GM12878 (cell line): ENCODE measurements around the gene CTXND1. TPM values are rescaled to one million over a fixed set of nuclear protein-coding genes. Genes with fewer than 3 reads are reported as not detected.

ENCODE experiments used
- ATAC-seq: fragments of 200-7000 bp; cut with Tn5 transposase; 3 replicates; pipeline ENCODE4 v1.9.1; 2020; ENCODE audit warnings: mild to moderate bottlenecking, moderate library complexity
- BruUV-seq: library from RNA; stranded (reverse); fragments of 400-500 nt; replicated peaks from 2 replicates; lab custom pipeline; 2021; lab: Mats Ljungman, UMichigan
- CTCF ChIA-PET: fragments of 300-600 bp; sonication (Branson Sonifier 250); formaldehyde crosslinking; extraction: SDS; loops from one replicate; lab custom pipeline; 2021; ENCODE audit warnings: inconsistent platforms; lab: Yijun Ruan, JAX
- POLR2A ChIA-PET: fragments of 350-600 bp; formaldehyde crosslinking; extraction: SDS; loops from one replicate; lab custom pipeline; 2021; ENCODE audit warnings: inconsistent platforms; lab: Charles Lee
- RAD21 ChIA-PET: fragments of 300-600 bp; sonication (Branson Sonifier 250); formaldehyde crosslinking; loops from one replicate; lab custom pipeline; 2023; ENCODE audit warnings: antibody characterized with exemption; ENCODE audit not compliant: unreplicated experiment; lab: Charles Lee
- SMC1A ChIA-PET: fragments of 300-600 bp; sonication (Branson Sonifier 250); formaldehyde crosslinking; loops from one replicate; lab custom pipeline; 2023; ENCODE audit not compliant: unreplicated experiment, uncharacterized antibody; lab: Charles Lee
- DNase-seq: peaks from one replicate; pipeline ENCODE4 v3.0.0-alpha.2; 2011; ENCODE audit warnings: low read depth, low spot score
- FAIRE-seq: peaks from 3 replicates; lab custom pipeline; 2011; peaks lifted over from hg19 to GRCh38; lab: Jason Lieb, UNC
- H2AFZ ChIP-seq: 2 replicates; pipeline ENCODE4 v1.6.0; 2011; ENCODE audit warnings: low read depth, low read length, control low read depth; ENCODE audit not compliant: control insufficient read depth
- H3K27ac ChIP-seq: 2 replicates; pipeline ENCODE4 v1.5.1; 2011; ENCODE audit warnings: control low read depth; ENCODE audit not compliant: control insufficient read depth, insufficient read depth
- H3K27me3 ChIP-seq, 2 experiments: replicated peaks in 1 of 2; 2 replicates each; pipeline versions ENCODE4 v1.6.0 to v1.6.1; 2011; ENCODE audit warnings: low read length in 1 of 2; ENCODE audit not compliant: control insufficient read depth in 2 of 2, insufficient read depth in 2 of 2
- H3K36me3 ChIP-seq, 2 experiments: 2 replicates each; pipeline ENCODE4 v1.5.1; 2011; ENCODE audit warnings: low read length in 1 of 2; ENCODE audit not compliant: control insufficient read depth in 2 of 2, insufficient read depth in 2 of 2
- H3K4me1 ChIP-seq: 2 replicates; pipeline ENCODE4 v1.6.1; 2011; ENCODE audit warnings: mild to moderate bottlenecking, low read length, moderate library complexity, mixed read lengths; ENCODE audit not compliant: control insufficient read depth, insufficient read depth
- H3K4me2 ChIP-seq: 2 replicates; pipeline ENCODE4 v1.6.0; 2011; ENCODE audit warnings: control low read depth; ENCODE audit not compliant: control insufficient read depth, insufficient read depth
- H3K4me3 ChIP-seq: fragments of 200-600 bp; sonication (generic); 2 replicates; pipeline ENCODE4 v1.5.1; 2016
- H3K79me2 ChIP-seq: 2 replicates; pipeline ENCODE4 v1.6.0; 2011; ENCODE audit warnings: low read length; ENCODE audit not compliant: control insufficient read depth, insufficient read depth
- H3K9ac ChIP-seq: 2 replicates; pipeline ENCODE4 v1.8.0; 2011; ENCODE audit warnings: low read length, control low read depth, mixed read lengths; ENCODE audit not compliant: control insufficient read depth, insufficient read depth
- H3K9me3 ChIP-seq: replicated peaks from 3 replicates; pipeline ENCODE4 v1.5.1; 2011; ENCODE audit warnings: mild to moderate bottlenecking, low read length; ENCODE audit not compliant: control insufficient read depth, insufficient read depth
- H4K20me1 ChIP-seq: 2 replicates; pipeline ENCODE4 v1.6.0; 2011; ENCODE audit not compliant: control insufficient read depth, insufficient read depth
- BMI1 ChIP-seq: fragments of 450-650 bp; IDR thresholded peaks from 2 replicates; pipeline ENCODE4 v1.6.1; 2016; ENCODE audit warnings: mild to moderate bottlenecking, moderate library complexity, borderline replicate concordance
- CBX5 ChIP-seq: sonication (generic); IDR thresholded peaks from 2 replicates; pipeline ENCODE4 v1.6.1; 2016; ENCODE audit warnings: low read depth, moderate library complexity, mild to moderate bottlenecking, inconsistent platforms
- CHD1 ChIP-seq: IDR thresholded peaks from 2 replicates; pipeline ENCODE4 v1.6.1; 2012; ENCODE audit warnings: low read depth, low read length, improper control_type of control experiment
- E2F8 ChIP-seq: fragments of 450-650 bp; IDR thresholded peaks from 2 replicates; pipeline ENCODE4 v1.6.1; 2018; ENCODE audit warnings: mild to moderate bottlenecking, low read depth, moderate library complexity; ENCODE audit not compliant: partially characterized antibody
- FOS ChIP-seq: IDR thresholded peaks from 3 replicates; pipeline ENCODE4 v1.6.1; 2011; ENCODE audit warnings: borderline replicate concordance; ENCODE audit not compliant: insufficient read length; ENCODE audit errors: extremely low read depth
- MTA2 ChIP-seq: fragments of 450-650 bp; IDR thresholded peaks from 2 replicates; pipeline ENCODE4 v1.6.1; 2016; ENCODE audit warnings: low read depth, mild to moderate bottlenecking, moderate library complexity
- NFXL1 ChIP-seq: fragments of 450-650 bp; IDR thresholded peaks from 2 replicates; pipeline ENCODE4 v1.6.1; 2017; ENCODE audit warnings: antibody characterized with exemption, mild to moderate bottlenecking, borderline replicate concordance
- NFYA ChIP-seq: IDR thresholded peaks from 2 replicates; pipeline ENCODE4 v1.6.1; 2011; ENCODE audit warnings: low read depth, mild to moderate bottlenecking, low read length, improper control_type of control experiment, borderline replicate concordance
- PRDM15 ChIP-seq: fragments of 450-650 bp; formaldehyde crosslinking; IDR thresholded peaks from 2 replicates; pipeline ENCODE4 v1.4.0; 2020; ENCODE audit warnings: mild to moderate bottlenecking, moderate library complexity
- STAT1 ChIP-seq: fragments of 450-650 bp; conservative IDR thresholded peaks from 2 replicates; pipeline ENCODE4 v1.6.1; 2014; ENCODE audit warnings: antibody characterized with exemption, mild to moderate bottlenecking
- USF1 ChIP-seq: IDR thresholded peaks from 2 replicates; pipeline ENCODE4 v1.6.1; 2011; ENCODE audit warnings: borderline replicate concordance, low read depth, mild to moderate bottlenecking, moderate library complexity, mixed read lengths, low read length; ENCODE audit not compliant: insufficient read depth; ENCODE audit errors: extremely low read length
- WRNIP1 ChIP-seq: IDR thresholded peaks from 2 replicates; pipeline ENCODE4 v1.6.1; 2011; ENCODE audit warnings: low read depth, low read length, improper control_type of control experiment, borderline replicate concordance
- YY1 ChIP-seq: IDR thresholded peaks from 2 replicates; pipeline ENCODE4 v1.6.1; 2011; ENCODE audit warnings: low read depth, mild to moderate bottlenecking, low read length
- ZNF217 ChIP-seq: fragments of 450-650 bp; IDR thresholded peaks from 2 replicates; pipeline ENCODE4 v1.6.1; 2017; ENCODE audit warnings: antibody characterized with exemption, mild to moderate bottlenecking
- WGBS: methylation state at CpG from one replicate; pipeline ENCODE4 v1.1.6; 2016; ENCODE audit warnings: low lambda C conversion rate; ENCODE audit not compliant: insufficient replicate concordance, insufficient coverage; ENCODE audit errors: missing lambda C conversion rate; 5-methylcytosine and 5-hydroxymethylcytosine counted together
- in situ Hi-C: fragments of 300-500 bp; cut with MboI; formaldehyde crosslinking; loops from 9 replicates; pipeline ENCODE4 v1.14.3; 2018; ENCODE audit warnings: mixed read lengths
- intact Hi-C: fragments of 100-400 bp; cut with micrococcal nuclease; formaldehyde crosslinking; loops from one replicate; pipeline ENCODE4 v1.14.2; 2022; ENCODE audit not compliant: unreplicated experiment
- polyA plus RNA-seq, 11 experiments: library from polyadenylated mRNA; depleted of rRNA in 4 of 11; unstranded in 6 of 11; stranded (reverse) in 5 of 11; fragments of >200 nt; fragmentation: Nextera tagmentation in 4 of 11; fragmentation: Illumina TruSeq in 1 of 11; extraction: Ambion mirVana in 4 of 11; extraction: Trizol in 1 of 11; gene quantifications; 1 replicate in 1 of 11; 2 replicates in 10 of 11; pipeline versions ENCODE4 v1.2.1 to v1.2.3, GENCODE V29; 2011 to 2016; ENCODE audit warnings: inconsistent platforms in 2 of 11, missing spikeins in 2 of 11, low read depth in 1 of 11
- total RNA-seq, 4 experiments: library from RNA; depleted of rRNA in 3 of 4; stranded (reverse); fragments of >200 nt in 3 of 4; fragmentation: Illumina TruSeq in 1 of 4; extraction: Trizol in 1 of 4; gene quantifications; 2 replicates each; pipeline versions ENCODE4 v1.2.1 to v1.2.3, GENCODE V29; 2013 to 2021
- TF ChIP-seq, protein P1 (sequence below): IDR thresholded peaks from 2 replicates; pipeline ENCODE4 v1.6.1; 2012; ENCODE audit warnings: low read depth, low read length, improper control_type of control experiment

CTXND1 gene
- total and polyA plus RNA-seq, 10 of the 15 experiments (the other 5 are each of a cell fraction or from before 2014, with no cell fraction given): under 0.01 to 0.03 (median 0.02) TPM; not detected in 7

GRCh38 chr15:80163217-80163616 lies 88.8 kb downstream of the CTXND1 start:
- ChIA-PET SMC1A (interaction anchor here (0.7 kb wide), 1 partner anchor 9 kb away, joined by 3 read pairs; no protein-coding TSS in a partner anchor), CTCF (interaction anchor here (1.8 kb wide), 1 partner anchor 103 kb away, joined by 5 read pairs; no protein-coding TSS in a partner anchor), POLR2A (no interaction called here), RAD21 (no interaction called here)
- H3K9me3 ChIP-seq: no peaks in the 10 kb centered on the region
- intact Hi-C loops: no loop called here
- TF ChIP-seq NFXL1 (no peak), ZNF217 (no peak), FOS (no peak), WRNIP1 (no peak), E2F8 (no peak), STAT1 (no peak), BMI1 (no peak), USF1 (no peak), CBX5 (no peak), NFYA (no peak), CHD1 (no peak), YY1 (no peak), PRDM15 (CRISPR knock-in tag) (no peak), MTA2 (no peak)
- TF ChIP-seq, protein P1, sequence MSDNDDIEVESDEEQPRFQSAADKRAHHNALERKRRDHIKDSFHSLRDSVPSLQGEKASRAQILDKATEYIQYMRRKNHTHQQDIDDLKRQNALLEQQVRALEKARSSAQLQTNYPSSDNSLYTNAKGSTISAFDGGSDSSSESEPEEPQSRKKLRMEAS: no peak
- no peak for DNase-seq
- H3K36me3 ChIP-seq: peaks cover 4 to 12% of the 10 kb centered on the region in 2 experiments
- no peak for ATAC-seq
- FAIRE-seq: no peak
- in situ Hi-C loops: no loop called here
- H3K27ac ChIP-seq: no peak overlapping the region
- BruUV-seq: no TSS peak
- no peak overlapping the region for H2AFZ ChIP-seq
- H4K20me1 ChIP-seq: no peaks in the 10 kb centered on the region
- no peaks in the 10 kb centered on the region for H3K27me3 ChIP-seq
- no peak overlapping the region for H3K4me3 ChIP-seq
- WGBS: 100% methylated on average over 5 of the region's 5 CpGs
- no peak overlapping the region for H3K9ac ChIP-seq
- no peaks in the 10 kb centered on the region for H3K79me2 ChIP-seq
- H3K4me2 ChIP-seq: no peak overlapping the region
- H3K4me1 ChIP-seq: peaks cover 19% of the 10 kb centered on the region
